Duodenal mucosa (tissue), 2 donors: Measurements from ENCODE around the gene CCR5AS.

Experiments used
- H3K27ac ChIP-seq: one replicate; pipeline ENCODE4 v1.7.0; 2013; ENCODE audit warnings: low read depth, low read length
- H3K27me3 ChIP-seq, 2 donors: one replicate each; pipeline ENCODE4 v1.7.0; 2013; ENCODE audit warnings: low read length in 2 of 2, control low read depth in 1 of 2; ENCODE audit not compliant: insufficient read depth in 2 of 2, control insufficient read depth in 1 of 2
- H3K36me3 ChIP-seq, 2 donors: one replicate each; pipeline ENCODE4 v1.7.0; 2013; ENCODE audit warnings: low read length in 2 of 2, control low read depth in 1 of 2; ENCODE audit not compliant: insufficient read depth in 2 of 2, control insufficient read depth in 1 of 2
- H3K4me1 ChIP-seq, 2 donors: one replicate each; pipeline ENCODE4 v1.7.0; 2013; ENCODE audit warnings: low read length in 2 of 2, control low read depth in 1 of 2; ENCODE audit not compliant: insufficient read depth in 2 of 2, control insufficient read depth in 1 of 2
- H3K4me3 ChIP-seq, 2 donors: one replicate each; pipeline ENCODE4 v1.7.0; 2013; ENCODE audit warnings: low read length in 2 of 2, low read depth in 1 of 2
- H3K9ac ChIP-seq, 2 donors: one replicate each; pipeline ENCODE4 v1.7.0; 2013; ENCODE audit warnings: low read length in 2 of 2, low read depth in 1 of 2
- H3K9me3 ChIP-seq, 2 donors: one replicate each; pipeline ENCODE4 v1.7.0; 2013; ENCODE audit warnings: low read length in 2 of 2, control low read depth in 1 of 2; ENCODE audit not compliant: control insufficient read depth in 1 of 2

CCR5AS gene

GRCh38 chr3:46324036-46324435 lies 82.8 kb downstream of the CCR5AS start:
- Histone ChIP-seq H3K27ac (no peak overlapping the region), H3K4me1 (no peaks in the 10 kb centered on the region)

GRCh38 chr3:46321461-46322104 lies 85.3 kb downstream of the CCR5AS start:
- no peaks in the 10 kb centered on the region for H3K4me1 ChIP-seq
- no peak overlapping the region for H3K9ac ChIP-seq
- no peaks in the 10 kb centered on the region for H3K36me3 ChIP-seq
- H3K27me3 ChIP-seq, result no peaks in the 10 kb centered on the region
- no peak overlapping the region for H3K27ac ChIP-seq
- H3K4me3 ChIP-seq, result no peak overlapping the region
- no peaks in the 10 kb centered on the region for H3K9me3 ChIP-seq

More at GRCh38 chr3:46324036-46324435, 82.8 kb downstream of the CCR5AS start:
- no peaks in the 10 kb centered on the region for H3K27me3 ChIP-seq
- no peak overlapping the region for H3K4me3 ChIP-seq
- no peak overlapping the region for H3K9ac ChIP-seq
- H3K36me3 ChIP-seq, result no peaks in the 10 kb centered on the region
- peaks cover 0 to 2% of the 10 kb centered on the region in 2 donors for H3K9me3 ChIP-seq

GRCh38 chr3:46318207-46318927 lies 88.5 kb downstream of the CCR5AS start:
- no peaks in the 10 kb centered on the region for H3K4me1 ChIP-seq
- no peak overlapping the region for H3K4me3 ChIP-seq

GRCh38 chr3:46316206-46316605 lies 90.7 kb downstream of the CCR5AS start:
- Histone ChIP-seq H3K27ac (no peak overlapping the region), H3K4me1 (no peaks in the 10 kb centered on the region), H3K36me3 (no peaks in the 10 kb centered on the region), H3K9me3 (no peaks in the 10 kb centered on the region), H3K27me3 (no peaks in the 10 kb centered on the region), H3K4me3 (no peak overlapping the region), H3K9ac (no peak overlapping the region)

More at GRCh38 chr3:46318207-46318927, 88.5 kb downstream of the CCR5AS start:
- H3K27ac ChIP-seq, result no peak overlapping the region
- no peak overlapping the region for H3K9ac ChIP-seq
- H3K27me3 ChIP-seq, result no peaks in the 10 kb centered on the region
- H3K9me3 ChIP-seq, result no peaks in the 10 kb centered on the region
- H3K36me3 ChIP-seq, result no peaks in the 10 kb centered on the region

- H3K9ac ChIP-seq, result no peak overlapping the region
- H3K27me3 ChIP-seq, result no peaks in the 10 kb centered on the region
- H3K9me3 ChIP-seq, result no peaks in the 10 kb centered on the region
- no peaks in the 10 kb centered on the region for H3K36me3 ChIP-seq
- no peak overlapping the region for H3K4me3 ChIP-seq
- H3K4me1 ChIP-seq, result no peaks in the 10 kb centered on the region
- no peak overlapping the region for H3K27ac ChIP-seq
Measured at GRCh38 chr3:46314517-46314916, 92.3 kb downstream of the CCR5AS start.
